CD4-positive, alpha-beta T cell treated with Interleukin-12 subunit alpha and Interleukin-12 subunit beta, for 1 hour (primary cell): Measurements from ENCODE around the gene DCTN5.
"Not testable (repeated sequence)": the region's sequence is repeated elsewhere in the genome, so short reads cannot be mapped to it uniquely, and the experiment has no call there.

ENCODE experiments used
- DNase-seq: peaks from one replicate; pipeline ENCODE4 v3.0.0-alpha.2; 2020

The DCTN5 gene

DNA sequence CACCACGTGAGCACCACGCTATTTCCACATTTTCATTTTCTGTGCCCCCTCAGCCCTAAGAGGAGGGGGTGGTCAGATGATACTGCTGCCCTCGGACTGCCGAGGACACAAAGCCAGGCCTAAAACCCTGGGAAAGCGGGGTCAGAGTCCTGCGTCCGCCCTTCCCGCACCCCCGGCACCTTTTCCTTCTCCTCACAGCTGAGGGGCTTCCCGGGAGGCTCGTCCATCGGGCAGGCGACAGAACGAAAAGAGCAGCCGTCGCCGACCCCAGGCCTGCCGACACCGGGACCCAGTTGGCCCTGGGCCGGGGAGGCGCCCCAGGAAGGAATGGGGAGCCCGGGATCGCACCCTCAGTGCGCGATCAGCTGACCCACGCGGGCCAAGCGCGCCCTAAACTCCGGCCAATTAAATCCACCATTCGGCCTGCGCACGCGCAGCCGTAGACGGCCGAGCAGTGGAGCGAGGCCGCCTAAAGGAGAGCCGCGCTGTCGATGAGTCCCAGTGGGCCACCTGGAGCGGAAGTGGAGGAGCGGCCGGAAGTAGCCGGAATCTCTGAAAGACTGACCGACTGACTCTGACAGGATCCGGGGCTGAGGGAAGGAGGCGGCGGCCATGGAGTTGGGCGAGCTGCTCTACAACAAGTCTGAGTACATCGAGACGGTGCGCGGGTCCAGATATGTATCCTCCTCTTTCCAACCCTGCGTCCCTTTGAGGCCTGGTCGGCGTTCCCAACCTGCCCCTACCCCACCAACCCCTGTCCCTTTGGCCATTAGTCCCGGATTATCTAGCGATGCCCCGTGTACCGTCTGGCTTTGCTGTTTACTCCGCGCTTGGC is at the start of gene DCTN5, which contains the start of gene PALB2:
Gene DCTN5, plus strand, starts transcription at position 536 of the 835 bp plus-strand sequence. Its CDS starts 77 bp downstream, at position 613.
Gene PALB2, minus strand, starts transcription at position 380 of the 835 bp plus-strand sequence. Its CDS starts 153 bp downstream, at position 227.
- DNase-seq, result peak; percentile 88

- no peak for DNase-seq
Measured at GRCh38 chr16:23594186-23594585, 47.1 kb upstream of the DCTN5 start.

DNA sequence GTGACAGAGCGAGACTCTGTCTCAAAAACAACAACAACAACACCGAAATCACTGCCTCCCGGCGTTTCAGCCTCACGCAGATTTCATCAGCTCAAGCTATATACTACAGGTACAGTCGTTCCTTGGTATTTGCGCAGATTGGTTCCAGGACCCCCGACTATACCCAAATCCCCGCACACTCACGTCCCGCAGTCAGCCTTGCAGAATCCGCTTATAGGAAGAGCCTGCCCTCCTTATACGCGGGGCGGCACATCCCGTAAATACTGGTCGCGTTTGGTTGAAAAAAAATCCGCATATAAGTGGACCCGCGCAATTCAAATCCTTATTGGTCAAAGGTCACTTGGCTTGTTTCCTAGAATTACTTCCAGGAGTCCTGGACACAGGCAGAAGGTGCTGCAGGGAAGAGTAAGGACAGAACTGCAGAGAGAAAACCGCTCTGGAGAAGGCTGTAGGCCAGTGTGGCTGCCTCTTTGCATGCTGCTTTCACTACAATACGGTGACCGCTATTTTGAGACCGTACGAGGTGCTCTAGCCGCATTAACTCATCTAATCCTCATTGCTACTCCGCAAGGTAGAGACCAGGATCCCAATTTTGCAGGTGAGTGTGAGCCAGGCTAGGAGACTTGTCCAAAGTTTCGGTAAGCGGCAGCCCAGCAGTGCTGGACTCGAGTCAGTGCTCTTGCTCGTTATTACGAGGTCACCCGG is 45.9 kb upstream of the DCTN5 start:
- DNase-seq, result no peak

GRCh38 chr16:23595951-23596720 is 45.1 kb upstream of the DCTN5 start, which contains the start of gene NDUFAB1:
NDUFAB1 (minus strand) TSS chr16:23596316; CDS start chr16:23596290, 26 bp downstream.
- DNase-seq, result peak; percentile 92

- DNase-seq, result peak; percentile 33
Measured at GRCh38 chr16:23597003-23597756, 44.1 kb upstream of the DCTN5 start.

DNA sequence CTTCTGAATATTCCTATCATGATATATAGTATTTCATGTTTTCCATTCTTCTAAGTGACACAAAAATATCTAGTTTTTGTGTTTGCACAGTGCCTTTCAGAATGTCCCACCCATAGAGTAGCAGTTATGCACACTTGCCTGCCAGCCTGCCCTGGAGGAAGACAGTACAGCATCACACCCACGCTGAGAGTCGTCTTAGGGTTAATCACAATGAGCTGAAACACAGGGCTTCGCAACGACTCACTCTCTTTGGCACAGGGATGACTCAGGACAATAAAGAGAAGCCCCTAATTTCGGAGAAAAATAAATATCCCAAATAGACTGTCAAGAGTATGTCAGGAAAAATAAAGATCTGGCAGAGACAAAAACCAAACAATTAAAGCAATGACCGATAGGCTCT is 33.5 kb upstream of the DCTN5 start:
- DNase-seq, result no peak

DNA sequence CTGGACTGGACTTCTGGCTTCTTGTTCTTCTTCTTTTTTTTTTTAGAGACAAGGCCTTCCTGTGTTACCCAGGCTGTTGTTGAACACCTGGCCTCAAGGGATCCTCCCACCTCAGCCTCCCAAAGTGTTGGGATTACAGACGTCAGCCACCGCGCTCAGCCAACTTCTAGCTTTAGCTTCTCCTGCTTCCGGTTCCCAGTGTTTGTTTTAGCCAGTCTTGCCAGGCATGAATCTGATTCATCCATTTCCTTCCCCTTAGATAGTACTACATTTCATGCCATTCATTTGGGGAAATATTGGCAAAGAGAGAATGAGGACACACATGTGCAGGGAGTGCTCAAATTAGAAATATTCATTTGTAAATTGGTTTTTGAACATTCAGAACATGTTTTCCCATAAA is 33.1 kb upstream of the DCTN5 start:
- DNase-seq, result no peak

DNA sequence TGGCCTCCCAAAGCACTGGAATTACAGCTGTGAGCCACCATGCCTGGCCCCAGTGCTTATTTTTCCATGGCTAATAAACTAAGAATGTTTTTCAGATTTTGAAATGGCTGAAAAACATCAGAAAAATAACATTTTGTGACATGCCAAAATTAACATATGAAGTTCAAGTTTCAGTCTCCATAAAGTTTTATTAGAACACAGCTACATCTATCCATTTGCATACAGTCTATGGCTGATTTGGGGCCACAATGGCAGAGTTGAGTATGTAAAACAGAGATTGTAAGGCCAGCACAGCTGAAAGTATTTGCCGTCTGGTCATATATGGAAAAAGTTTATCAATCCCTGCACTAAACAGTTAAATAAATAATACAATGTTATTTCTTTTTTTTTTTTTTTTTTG is 31.3 kb upstream of the DCTN5 start:
- no peak for DNase-seq

DNA sequence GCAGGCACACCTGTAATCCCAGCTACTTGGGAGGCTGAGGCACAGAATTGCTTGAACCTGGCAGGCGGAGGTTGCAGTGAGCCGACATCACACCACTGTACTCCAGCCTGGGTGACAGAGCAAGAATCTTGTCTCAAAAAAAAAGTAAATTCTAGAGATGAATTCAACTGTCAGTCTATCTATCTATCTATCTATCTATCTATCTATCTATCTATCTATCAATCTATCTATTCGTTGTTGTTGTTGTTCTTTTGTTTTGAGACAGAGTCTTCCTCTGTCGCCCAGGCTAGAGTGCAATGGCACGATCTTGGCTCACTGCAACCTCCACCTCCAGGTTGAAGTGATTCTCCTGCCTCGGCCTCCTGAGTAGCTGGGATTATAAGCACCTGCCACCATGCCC is 30.4 kb upstream of the DCTN5 start:
- not testable (repeated sequence) for DNase-seq

DNA sequence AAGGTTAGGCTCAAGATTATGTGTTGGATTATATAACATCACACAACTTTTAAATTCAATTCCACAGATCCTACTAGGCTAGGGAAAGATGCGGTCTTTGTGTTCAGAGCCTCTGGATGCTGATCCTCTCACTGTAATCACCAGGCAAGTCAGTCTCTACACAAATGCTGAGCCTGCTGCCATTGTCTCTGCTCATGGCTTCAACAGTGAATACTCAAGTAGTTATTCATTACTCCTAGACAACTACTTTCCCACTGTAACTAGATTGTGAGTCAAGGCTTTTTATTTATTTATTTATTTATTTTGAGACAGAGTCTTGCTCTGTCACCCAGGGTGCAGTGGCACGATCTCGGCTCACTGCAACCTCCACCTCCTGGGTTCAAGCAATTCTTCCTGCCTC is 29.3 kb upstream of the DCTN5 start:
- no peak for DNase-seq

GRCh38 chr16:23615805-23616204 is 25.5 kb upstream of the DCTN5 start:
- no peak for DNase-seq

GRCh38 chr16:23624092-23624491 is 17.2 kb upstream of the DCTN5 start:
- DNase-seq, result no peak

DNA sequence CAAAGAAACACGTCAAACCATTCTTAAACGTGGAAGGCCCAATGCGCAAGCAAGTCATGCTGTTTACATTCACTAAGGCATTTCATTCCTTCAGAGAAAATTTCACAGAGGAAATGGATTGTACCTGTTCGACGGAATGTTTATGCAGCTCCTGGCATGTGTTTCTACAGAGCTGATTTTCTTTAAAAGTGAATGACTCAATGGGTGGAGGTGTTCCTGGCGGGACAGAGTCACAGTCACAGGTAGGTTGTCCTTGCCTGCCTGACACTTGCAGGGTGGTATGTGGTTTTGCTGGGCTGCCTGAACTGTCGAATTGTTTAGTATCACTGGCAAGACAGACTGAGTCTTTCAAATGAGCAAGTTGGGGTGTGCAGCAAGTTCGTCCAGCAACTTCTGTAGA is 11.8 kb upstream of the DCTN5 start:
- no peak for DNase-seq

- not testable (repeated sequence) for DNase-seq
Measured at GRCh38 chr16:23631874-23632273, 9.4 kb upstream of the DCTN5 start.

DNA sequence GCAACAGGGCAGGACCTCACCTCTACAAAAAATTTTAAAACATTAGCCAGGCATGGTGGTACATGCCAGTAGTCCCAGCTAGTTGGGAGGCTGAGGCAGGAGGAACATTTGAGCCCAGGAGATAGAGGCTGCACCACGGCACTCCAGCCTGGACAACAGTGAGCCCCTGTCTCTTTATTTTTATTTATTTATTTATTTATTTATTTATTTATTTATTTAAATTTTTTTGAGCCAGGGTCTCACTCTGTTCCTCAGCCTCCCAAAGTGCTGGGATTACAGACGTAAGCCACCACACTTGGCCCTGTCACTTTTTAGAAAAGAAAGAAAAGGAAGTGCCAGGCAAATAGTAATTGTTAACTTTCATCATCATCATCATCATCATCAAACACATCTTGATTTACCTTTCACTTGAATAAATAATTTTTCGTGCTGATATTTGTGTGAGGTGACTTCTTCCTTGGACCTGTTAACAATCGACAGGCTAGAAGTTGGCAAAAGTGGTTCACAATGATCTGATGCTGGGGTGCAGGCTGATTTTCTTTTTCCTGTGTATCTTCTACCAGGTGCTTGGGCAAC is 6.7 kb upstream of the DCTN5 start:
- DNase-seq, result no peak

DNA sequence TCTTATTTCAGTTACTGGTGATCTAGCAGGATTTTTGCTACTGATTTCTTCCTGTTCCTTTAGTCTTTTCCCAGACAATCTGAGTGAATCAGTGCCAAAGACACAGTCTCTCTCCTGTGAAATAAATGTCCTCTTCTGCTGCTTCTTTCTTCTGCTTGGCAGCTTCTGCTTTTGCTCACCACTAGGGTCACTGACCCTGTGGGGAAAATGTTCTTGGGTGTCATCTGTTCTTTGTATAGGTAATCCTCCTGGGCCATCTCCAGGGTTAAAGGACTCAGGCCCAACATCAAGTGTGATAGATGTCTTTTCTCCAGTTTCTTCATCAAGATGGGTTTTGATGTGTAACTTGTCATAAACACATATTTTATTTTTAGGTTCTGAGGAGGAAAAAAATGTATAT is 5.3 kb upstream of the DCTN5 start:
- DNase-seq, result no peak

- peak; percentile 7 for DNase-seq
Measured at GRCh38 chr16:23640615-23640930, 693 bp upstream of the DCTN5 start.

- DNase-seq, result no peak
Measured at GRCh38 chr16:23642246-23642774, 1.0 kb downstream of the DCTN5 start.

GRCh38 chr16:23650674-23651416 is 9.6 kb downstream of the DCTN5 start:
- no peak for DNase-seq

DNA sequence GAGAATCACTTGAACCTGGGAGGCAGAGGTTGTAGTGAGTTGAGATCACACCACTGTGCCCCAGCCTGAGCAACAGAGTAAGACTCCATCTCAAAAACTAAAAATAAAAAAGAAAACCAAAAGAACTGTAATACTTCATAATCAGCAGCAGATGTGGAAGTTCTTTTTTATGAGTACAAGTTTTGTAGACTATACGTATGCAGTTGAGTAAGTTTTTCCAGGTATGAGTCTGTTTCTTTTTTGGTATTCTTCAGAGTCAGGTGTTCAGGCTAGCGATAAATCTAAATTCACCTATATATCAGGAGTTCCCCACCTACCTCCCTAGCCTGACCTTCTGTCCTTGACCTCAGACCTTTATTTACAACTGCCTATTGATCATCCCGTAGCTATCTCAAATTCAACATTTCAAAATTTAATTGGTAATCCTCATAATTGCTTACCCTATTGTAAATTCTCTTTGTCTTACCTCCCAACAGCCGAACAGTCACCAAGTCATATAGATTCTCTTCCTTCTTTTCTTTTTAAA is 10.7 kb downstream of the DCTN5 start:
- DNase-seq, result no peak

GRCh38 chr16:23663918-23664317 is 22.7 kb downstream of the DCTN5 start:
- DNase-seq, result no peak
